Right cardiac atrium (tissue), 5 donors: ENCODE data around the gene ZHX3. TPM values are rescaled to one million over a fixed set of nuclear protein-coding genes. Genes with fewer than 3 reads are reported as not detected.
A peak's percentile ranks its signal among the peaks of the same experiment; 100 is the strongest.

Experiments
- ATAC-seq, 2 donors: fragments of 200-7000 bp; cut with Tn5 transposase; one replicate each; pipeline versions ENCODE4 v1.8.0 to v1.9.1; 2020; ENCODE audit warnings: moderate library complexity in 2 of 2, mild to moderate bottlenecking in 1 of 2
- DNase-seq, 3 donors: peaks; one replicate each; pipeline ENCODE4 v3.0.0-alpha.2; 2020
- H3K27ac ChIP-seq: one replicate; pipeline ENCODE4 v1.5.1; 2013; ENCODE audit warnings: mild to moderate bottlenecking, low read length, control low read depth, moderate library complexity
- H3K27me3 ChIP-seq: one replicate; pipeline ENCODE4 v1.6.1; 2013; ENCODE audit not compliant: control insufficient read depth, insufficient read depth
- H3K4me1 ChIP-seq: one replicate; pipeline ENCODE4 v1.6.1; 2013; ENCODE audit warnings: low read length; ENCODE audit not compliant: control insufficient read depth, insufficient read depth
- H3K4me3 ChIP-seq: one replicate; pipeline ENCODE4 v1.5.1; 2013; ENCODE audit warnings: low read length, control low read depth
- H3K9me3 ChIP-seq: one replicate; pipeline ENCODE4 v1.6.1; 2013; ENCODE audit warnings: low read length; ENCODE audit not compliant: control insufficient read depth
- WGBS: extraction: QIAGEN DNeasy Blood & Tissue Kit; methylation state at CpG from one replicate; pipeline ENCODE4 v1.1.7; 2013; 5-methylcytosine and 5-hydroxymethylcytosine counted together
- intact Hi-C, 4 donors: fragments of 100-400 bp; cut with DNase I; formaldehyde crosslinking; loops; one replicate each; pipeline versions ENCODE4 v1.11.0 to v1.14.0; 2022 to 2023
- long read RNA-seq, 4 donors: library from polyadenylated mRNA; unstranded; transcript quantifications; one replicate each; pipeline ENCODE4 v2.0.0, GENCODE V29; 2020 to 2021
- polyA plus RNA-seq: library from polyadenylated mRNA; stranded (reverse); fragments of 200-250 nt; gene quantifications from one replicate; pipeline ENCODE4 v1.2.3, GENCODE V29; 2013
- total RNA-seq, 4 donors: library from RNA; stranded (reverse); fragmentation: NEBNext Ultra II Directional; extraction: Animal tissue kit (Norgen Biotek cat#: 25700); gene quantifications; one replicate each; pipeline ENCODE4 v1.2.1, GENCODE V29; 2021
- donor health status: healthy with polysubstance abuse.
- donor health status: DM: no; HTN: yes; CAD: no.
- donor health status: DM: no; HTN: no; CAD: no.
- donor health status: DM: no; HTN: yes; CAD: no; lungs with severe emphysema.
- donor health status: DM: yes; HTN: yes; CAD: no.

ZHX3 gene, protein sequence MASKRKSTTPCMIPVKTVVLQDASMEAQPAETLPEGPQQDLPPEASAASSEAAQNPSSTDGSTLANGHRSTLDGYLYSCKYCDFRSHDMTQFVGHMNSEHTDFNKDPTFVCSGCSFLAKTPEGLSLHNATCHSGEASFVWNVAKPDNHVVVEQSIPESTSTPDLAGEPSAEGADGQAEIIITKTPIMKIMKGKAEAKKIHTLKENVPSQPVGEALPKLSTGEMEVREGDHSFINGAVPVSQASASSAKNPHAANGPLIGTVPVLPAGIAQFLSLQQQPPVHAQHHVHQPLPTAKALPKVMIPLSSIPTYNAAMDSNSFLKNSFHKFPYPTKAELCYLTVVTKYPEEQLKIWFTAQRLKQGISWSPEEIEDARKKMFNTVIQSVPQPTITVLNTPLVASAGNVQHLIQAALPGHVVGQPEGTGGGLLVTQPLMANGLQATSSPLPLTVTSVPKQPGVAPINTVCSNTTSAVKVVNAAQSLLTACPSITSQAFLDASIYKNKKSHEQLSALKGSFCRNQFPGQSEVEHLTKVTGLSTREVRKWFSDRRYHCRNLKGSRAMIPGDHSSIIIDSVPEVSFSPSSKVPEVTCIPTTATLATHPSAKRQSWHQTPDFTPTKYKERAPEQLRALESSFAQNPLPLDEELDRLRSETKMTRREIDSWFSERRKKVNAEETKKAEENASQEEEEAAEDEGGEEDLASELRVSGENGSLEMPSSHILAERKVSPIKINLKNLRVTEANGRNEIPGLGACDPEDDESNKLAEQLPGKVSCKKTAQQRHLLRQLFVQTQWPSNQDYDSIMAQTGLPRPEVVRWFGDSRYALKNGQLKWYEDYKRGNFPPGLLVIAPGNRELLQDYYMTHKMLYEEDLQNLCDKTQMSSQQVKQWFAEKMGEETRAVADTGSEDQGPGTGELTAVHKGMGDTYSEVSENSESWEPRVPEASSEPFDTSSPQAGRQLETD
- 10 to 100 TPM; 32.5 to 39.7 (median 35.6) TPM for total RNA-seq
- polyA plus RNA-seq: 11.6 TPM
- long read RNA-seq, donor 1, full-length matches to known transcripts: 3 of 23 reads
- long read RNA-seq, donor 1, partial matches to known transcripts: 7 of 23 reads
- long read RNA-seq, donor 1, other reads (novel, unspliced or antisense): 13 of 23 reads
- long read RNA-seq, donor 2, full-length matches to known transcripts: 3 of 11 reads
- long read RNA-seq, donor 2, partial matches to known transcripts: 1 of 11 reads
- long read RNA-seq, donor 2, other reads (novel, unspliced or antisense): 7 of 11 reads
- long read RNA-seq, donor 3, partial matches to known transcripts: 9 of 28 reads
- long read RNA-seq, donor 3, other reads (novel, unspliced or antisense): 19 of 28 reads
- long read RNA-seq, donor 4, partial matches to known transcripts: 2 of 7 reads
- long read RNA-seq, donor 4, other reads (novel, unspliced or antisense): 5 of 7 reads

DNA sequence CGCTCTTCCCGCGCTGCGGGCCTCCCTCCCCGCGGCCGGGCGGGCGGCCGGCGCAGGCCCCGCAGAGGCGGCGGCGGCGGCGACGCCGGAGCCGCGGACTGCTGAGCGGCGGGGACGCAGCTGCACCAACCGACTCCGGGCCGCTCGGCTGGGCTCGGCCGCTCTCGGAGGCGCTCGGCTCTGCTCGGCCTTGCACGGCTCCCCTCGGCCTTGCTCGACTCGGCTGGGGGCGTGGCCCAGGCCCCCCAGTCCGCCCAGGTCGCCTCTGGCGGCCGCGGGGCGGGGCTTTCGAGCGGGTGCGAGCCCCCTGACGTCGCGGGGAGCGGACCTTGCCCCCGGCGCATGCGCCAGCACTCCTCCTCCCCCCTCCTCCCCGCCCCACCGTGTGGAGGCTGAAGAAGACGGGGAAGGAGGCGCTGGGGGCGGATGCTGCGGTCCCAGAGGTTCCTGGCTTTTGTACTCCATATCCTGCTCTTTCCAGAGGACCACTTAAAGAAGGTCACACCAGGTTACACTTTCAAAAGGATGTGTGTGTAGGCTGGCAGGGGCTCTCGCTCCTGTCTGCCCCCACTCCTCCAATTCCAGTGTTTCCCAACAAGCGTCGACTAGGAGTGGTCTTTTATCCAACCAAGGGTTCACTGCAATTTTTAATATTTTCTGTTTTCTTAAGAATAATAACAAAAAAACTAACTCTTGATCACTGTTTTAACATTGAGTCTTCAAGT lies at the start of gene ZHX3:
TSS of gene ZHX3 (minus strand) at position 186 of the 725 bp plus-strand sequence. CDS start 112,815 bp downstream, outside the sequence.
- ATAC-seq (peak; percentile 99), DNase-seq (peak; percentile 99)
- peak within 1 kb of the TSS; percentile 82 for H3K4me3 ChIP-seq
- H3K27ac ChIP-seq: peak within 1 kb of the TSS; percentile 93
- H3K4me1 ChIP-seq: peaks cover 2% of the 10 kb centered on the region
- H3K9me3 ChIP-seq: no peaks in the 10 kb centered on the region
- intact Hi-C loops: loop anchor here in 1 of 4 donors (5.0 kb wide), 1 partner anchor 70 kb away; no protein-coding TSS in a partner anchor
- no peaks in the 10 kb centered on the region for H3K27me3 ChIP-seq
- WGBS: under 1% methylated on average over 62 of the region's 64 CpGs

DNA sequence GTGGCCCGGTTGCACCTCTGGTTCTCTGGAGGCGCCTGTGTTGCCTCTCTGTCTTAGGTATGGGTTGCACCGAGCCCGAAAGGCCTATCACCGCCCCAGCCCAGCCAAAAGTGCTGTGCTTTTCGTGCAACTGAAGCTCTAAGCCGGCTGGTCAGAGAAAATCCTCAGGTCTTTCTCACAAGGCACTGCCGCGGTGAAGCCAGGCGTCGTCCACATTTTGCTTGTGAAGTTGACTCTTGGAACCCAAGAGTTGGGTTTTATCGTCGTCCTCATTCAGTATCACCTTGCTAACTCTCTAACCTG lies 49.8 kb upstream of the ZHX3 start:
- no peaks in the 10 kb centered on the region for H3K9me3 ChIP-seq
- H3K27ac ChIP-seq: no peak overlapping the region
- no peaks in the 10 kb centered on the region for H3K4me1 ChIP-seq
- no peaks in the 10 kb centered on the region for H3K27me3 ChIP-seq
- no peak for DNase-seq
- no peak overlapping the region for H3K4me3 ChIP-seq
- ATAC-seq: no peak
- 77% methylated on average over 13 of the region's 13 CpGs for WGBS
- intact Hi-C loops: no loop called here

DNA sequence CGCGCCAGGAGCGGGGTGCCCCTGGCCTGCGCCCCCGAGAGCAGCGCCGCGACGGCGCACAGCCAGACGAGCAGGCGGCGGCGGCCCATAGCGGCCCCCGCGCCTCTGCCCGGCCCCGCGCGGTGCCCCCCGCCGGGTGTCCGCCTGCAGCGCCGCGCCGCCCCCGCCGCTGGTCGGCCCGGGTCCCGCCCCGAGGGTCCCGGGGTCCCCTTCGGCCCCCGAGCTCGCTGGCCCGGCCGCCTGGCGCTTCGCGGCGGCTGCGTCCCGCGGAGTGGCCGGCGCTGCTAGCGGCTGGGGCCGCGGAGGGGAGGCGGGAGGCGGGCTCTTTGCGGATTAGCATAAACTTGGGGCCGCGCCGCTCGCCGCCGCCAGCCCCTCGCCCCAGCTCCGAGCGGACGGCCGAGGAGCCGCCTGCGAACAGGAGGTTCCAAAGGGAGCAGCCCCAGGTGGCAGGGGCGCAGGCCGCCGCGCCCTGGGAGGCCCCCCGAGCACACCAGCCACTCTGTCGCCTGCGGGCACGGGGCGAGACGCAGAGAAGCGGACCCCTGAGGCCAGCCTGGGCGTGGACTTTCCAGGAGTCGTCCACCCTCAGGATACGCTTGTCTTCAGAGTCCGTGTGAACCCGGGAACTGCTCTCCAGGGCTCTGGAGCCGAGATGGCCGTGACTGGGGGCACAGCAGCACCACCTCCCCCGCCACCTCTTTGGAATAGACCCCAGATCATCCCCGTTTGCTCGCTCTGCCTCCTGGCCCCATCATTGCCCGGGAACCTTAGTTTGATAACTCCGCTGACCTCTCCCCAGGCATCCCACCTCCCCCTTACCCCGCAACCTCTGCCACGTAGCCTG lies 49.2 kb upstream of the ZHX3 start, which contains the start of gene EMILIN3:
TSS of gene EMILIN3 (minus strand) at position 273 of the 847 bp plus-strand sequence. CDS start at position 89, 184 bp downstream.
- no peaks in the 10 kb centered on the region for H3K9me3 ChIP-seq
- intact Hi-C loops: no loop called here
- ATAC-seq (peak; percentile 12 to 42), DNase-seq (peak in 2 of 3 donors; percentile 73 to 76)
- H3K4me1 ChIP-seq: no peaks in the 10 kb centered on the region
- H3K27ac ChIP-seq: no peak within 1 kb of the TSS
- peak within 1 kb of the TSS; percentile 62 for H3K4me3 ChIP-seq
- 7% methylated on average over 93 of the region's 93 CpGs for WGBS
- no peaks in the 10 kb centered on the region for H3K27me3 ChIP-seq

DNA sequence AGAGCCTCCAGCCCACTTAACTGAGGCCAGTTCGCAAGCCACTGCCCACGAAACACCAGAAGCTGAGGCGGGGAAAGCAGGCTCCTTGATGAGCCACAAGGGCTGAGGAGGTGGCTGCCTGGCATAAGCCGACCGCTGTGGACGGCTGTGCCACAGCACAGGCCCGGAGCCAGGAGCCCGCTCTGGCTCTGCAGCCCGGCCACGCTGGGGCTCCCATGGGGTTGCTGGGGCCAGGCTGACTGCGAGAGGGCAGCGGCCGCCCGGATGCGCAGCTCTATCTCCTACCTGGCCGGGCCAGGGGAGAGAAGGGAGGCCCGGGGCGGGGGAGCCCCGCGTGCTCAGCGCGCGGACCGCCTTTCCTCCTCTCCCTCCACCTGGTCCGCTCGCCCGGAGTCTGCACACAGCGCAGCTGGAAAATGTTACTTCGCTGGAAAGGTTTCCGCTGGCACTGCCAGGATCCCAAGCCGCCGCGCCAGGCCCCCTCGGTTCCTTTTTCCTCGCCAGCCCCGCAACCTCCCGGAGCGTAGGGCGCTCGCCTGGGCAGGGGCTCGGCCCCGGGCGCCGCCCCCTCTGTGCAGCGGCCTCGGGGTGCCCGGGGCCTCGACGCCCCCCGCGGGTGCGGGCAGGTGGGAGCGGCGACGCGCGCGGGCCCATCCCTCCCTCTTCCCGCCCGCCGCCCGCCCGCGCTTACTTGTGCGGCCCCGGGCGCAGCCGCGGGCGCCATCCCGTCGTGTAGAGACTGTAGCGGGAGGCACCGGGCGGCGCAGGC lies 48.4 kb upstream of the ZHX3 start:
- H3K4me3 ChIP-seq: peak overlapping the region; percentile 62
- no peaks in the 10 kb centered on the region for H3K4me1 ChIP-seq
- intact Hi-C loops: no loop called here
- H3K27me3 ChIP-seq: no peaks in the 10 kb centered on the region
- no peak overlapping the region for H3K27ac ChIP-seq
- H3K9me3 ChIP-seq: no peaks in the 10 kb centered on the region
- no peak for ATAC-seq
- WGBS: 4% methylated on average over 76 of the region's 76 CpGs
- peak in 1 of 3 donors; percentile 77 for DNase-seq

DNA sequence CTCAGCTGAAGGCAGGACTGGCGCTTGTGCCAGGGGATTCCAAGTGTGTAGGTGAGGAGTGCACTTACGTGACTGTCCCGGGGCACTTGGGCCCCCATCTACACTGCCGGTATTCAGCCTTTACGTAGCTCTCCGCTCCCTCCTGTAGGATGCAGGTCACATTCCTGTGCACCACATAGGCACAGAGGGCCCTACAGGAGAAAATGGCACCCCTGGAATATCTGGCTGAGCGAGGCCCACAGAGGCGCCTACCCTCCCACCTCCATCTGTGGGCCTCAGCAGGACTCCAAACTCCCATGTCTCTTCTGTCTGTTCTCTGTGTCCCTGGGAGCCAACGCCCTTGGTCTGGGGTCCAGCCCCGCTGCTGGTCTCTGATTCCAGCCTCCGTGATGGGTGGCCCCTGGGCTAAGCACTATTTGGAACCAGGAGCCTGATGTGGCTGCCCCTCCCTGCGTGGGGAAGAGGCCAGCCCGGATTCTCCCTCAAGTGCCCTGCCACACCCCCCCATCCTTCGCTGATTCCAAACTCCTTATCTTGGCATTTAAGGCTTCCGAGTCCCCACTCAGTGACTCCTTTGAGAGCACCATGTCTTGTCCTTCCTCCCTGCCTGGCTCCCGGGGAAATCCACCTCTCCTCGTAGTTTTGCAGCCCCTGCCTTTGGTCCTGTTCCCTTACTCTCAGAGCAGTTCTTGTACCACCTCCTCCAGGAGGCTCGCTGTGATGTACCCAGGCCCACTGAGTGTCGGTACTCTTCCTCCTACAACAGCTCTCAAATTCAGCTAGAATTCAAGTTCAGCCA lies 47.6 kb upstream of the ZHX3 start:
- no peak for DNase-seq
- ATAC-seq: no peak
- Histone ChIP-seq H3K9me3 (no peaks in the 10 kb centered on the region), H3K4me3 (no peak overlapping the region), H3K27ac (no peak overlapping the region), H3K27me3 (no peaks in the 10 kb centered on the region), H3K4me1 (no peaks in the 10 kb centered on the region)
- intact Hi-C loops: loop anchor here in 2 of 4 donors (5.0 kb wide), 1 partner anchor 42 kb away; no protein-coding TSS in a partner anchor
- WGBS: 77% methylated on average over 19 of the region's 19 CpGs

DNA sequence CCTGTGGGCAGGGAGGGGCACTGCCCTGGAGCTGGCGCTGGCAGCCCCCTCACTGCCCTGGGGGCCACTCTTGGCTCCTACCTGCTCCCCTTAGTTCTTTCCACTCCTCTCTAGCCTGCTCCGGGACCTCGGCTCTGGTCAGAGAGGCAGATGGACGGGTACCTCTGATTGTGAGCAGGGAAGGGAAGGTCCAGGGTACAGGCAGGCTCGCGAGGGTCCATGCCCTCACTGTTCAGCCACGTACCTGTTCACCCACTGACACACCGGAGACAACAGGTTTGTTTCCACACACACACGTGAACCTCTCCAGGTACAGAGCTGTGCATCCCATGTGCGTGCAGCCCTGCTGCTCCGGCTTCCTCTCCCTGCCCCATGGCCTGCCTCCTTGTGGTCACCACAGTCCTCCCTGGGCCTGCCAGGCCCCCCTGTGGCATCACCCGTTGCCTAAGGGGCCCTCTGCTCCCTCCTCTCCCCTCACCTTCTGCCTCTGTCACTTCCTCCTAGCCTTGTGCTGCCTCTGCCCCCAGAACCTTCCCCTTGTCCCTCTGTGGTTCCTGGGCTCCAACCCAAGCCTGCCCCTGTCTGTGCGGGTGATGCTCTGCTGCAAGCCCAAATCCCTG lies 46.8 kb upstream of the ZHX3 start:
- DNase-seq (no peak), ATAC-seq (no peak)
- no peaks in the 10 kb centered on the region for H3K9me3 ChIP-seq
- 92% methylated on average over 13 of the region's 13 CpGs for WGBS
- no peak overlapping the region for H3K4me3 ChIP-seq
- H3K27me3 ChIP-seq: no peaks in the 10 kb centered on the region
- no peaks in the 10 kb centered on the region for H3K4me1 ChIP-seq
- intact Hi-C loops: loop anchor here in 2 of 4 donors (5.0 kb wide), 1 partner anchor 43 kb away; no protein-coding TSS in a partner anchor
- no peak overlapping the region for H3K27ac ChIP-seq

DNA sequence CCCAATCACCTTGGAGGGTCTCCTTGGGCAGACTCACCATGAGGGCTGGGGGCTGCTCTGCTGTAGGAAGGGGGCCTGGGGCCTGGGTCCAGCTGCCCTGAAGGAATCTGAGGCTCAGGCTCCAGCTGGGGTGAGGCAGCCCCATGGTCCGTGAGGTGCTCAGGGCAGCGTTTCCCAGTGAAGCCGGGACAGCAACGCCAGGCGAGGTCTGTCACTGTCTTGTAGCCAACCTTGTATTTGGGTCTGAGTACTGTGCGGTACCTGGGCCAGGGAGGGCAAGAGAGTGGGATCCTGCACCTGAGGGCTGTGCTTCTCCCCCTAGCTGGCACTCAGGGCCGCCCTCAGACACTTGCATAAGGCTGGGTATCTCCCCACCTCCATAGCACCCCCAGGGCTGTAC lies 46.1 kb upstream of the ZHX3 start:
- 96% methylated on average over 7 of the region's 7 CpGs for WGBS
- H3K4me1 ChIP-seq: no peaks in the 10 kb centered on the region
- H3K27ac ChIP-seq: no peak overlapping the region
- no peak overlapping the region for H3K4me3 ChIP-seq
- DNase-seq: peak in 2 of 3 donors; percentile 19 to 30
- no peaks in the 10 kb centered on the region for H3K9me3 ChIP-seq
- no peak for ATAC-seq
- intact Hi-C loops: loop anchor here in 2 of 4 donors (5.0 kb wide), 1 partner anchor 44 kb away; no protein-coding TSS in a partner anchor
- no peaks in the 10 kb centered on the region for H3K27me3 ChIP-seq

DNA sequence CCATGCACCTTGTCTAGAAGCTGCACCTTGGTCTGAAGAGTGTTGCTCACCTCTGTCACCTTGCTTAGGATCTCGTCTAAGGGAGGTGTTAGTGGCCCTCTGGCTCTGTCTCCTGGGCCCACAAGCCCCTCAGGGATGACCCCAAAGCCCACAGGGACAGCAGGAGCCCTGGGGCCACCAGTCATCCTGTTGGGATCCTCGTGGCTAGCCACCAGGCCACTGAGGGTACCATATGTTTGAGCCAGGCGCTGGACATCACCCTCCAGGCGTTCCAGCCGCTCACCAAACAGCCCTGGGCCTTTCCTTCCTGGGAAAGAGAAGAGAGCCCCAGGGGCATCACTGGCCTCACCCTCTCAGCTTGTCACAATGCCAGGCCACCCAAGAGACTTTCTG lies 45.2 kb upstream of the ZHX3 start:
- ATAC-seq (no peak), DNase-seq (peak in 2 of 3 donors; percentile 27 to 28)
- H3K27me3 ChIP-seq: no peaks in the 10 kb centered on the region
- intact Hi-C loops: loop anchor here in 2 of 4 donors (5.0 kb wide), 1 partner anchor 45 kb away; no protein-coding TSS in a partner anchor
- no peaks in the 10 kb centered on the region for H3K4me1 ChIP-seq
- H3K9me3 ChIP-seq: no peaks in the 10 kb centered on the region
- H3K4me3 ChIP-seq: no peak overlapping the region
- WGBS: 90% methylated on average over 5 of the region's 5 CpGs
- H3K27ac ChIP-seq: no peak overlapping the region
